KBM-7 (cell line): Measurements from ENCODE around the gene VDAC1.
"Not testable (repeated sequence)": the region's sequence is repeated elsewhere in the genome, so short reads cannot be mapped to it uniquely, and the experiment has no call there.

ENCODE experiments used
- DNase-seq: peaks from one replicate; pipeline ENCODE4 v3.0.0-alpha.2; 2015
- in situ Hi-C: fragments of 300-500 bp; cut with MboI; formaldehyde crosslinking; loops from 2 replicates; pipeline ENCODE4 v1.14.3; 2020; ENCODE audit warnings: low sequenced_read_pairs, low pct_unique_long_range_greater_than_20kb, mixed read lengths

Gene VDAC1

DNA sequence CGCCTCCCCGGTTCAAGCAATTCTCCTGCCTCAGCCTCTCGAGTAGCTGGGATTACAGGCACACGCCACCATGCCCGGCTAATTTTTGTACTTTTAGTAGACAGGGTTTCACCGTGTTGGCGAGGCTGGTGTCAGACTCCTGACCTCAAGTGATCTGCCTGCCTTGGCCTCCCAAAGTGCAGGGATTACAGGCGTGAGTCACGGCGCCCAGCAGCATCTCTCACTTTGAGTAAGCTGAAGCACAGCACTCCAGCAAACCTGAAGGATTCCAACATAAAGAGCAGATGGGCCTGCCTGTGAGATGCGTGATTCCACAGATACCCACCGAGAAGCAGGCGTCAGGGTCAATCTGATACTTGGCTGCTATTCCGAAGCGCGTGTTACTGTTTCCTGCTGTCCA lies 29.2 kb downstream of the VDAC1 start:
- DNase-seq, in situ Hi-C loops: not testable (repeated sequence)

GRCh38 chr5:133974142-133974541 lies 30.6 kb downstream of the VDAC1 start:
- in situ Hi-C loops: no loop called here
- DNase-seq: no peak

DNA sequence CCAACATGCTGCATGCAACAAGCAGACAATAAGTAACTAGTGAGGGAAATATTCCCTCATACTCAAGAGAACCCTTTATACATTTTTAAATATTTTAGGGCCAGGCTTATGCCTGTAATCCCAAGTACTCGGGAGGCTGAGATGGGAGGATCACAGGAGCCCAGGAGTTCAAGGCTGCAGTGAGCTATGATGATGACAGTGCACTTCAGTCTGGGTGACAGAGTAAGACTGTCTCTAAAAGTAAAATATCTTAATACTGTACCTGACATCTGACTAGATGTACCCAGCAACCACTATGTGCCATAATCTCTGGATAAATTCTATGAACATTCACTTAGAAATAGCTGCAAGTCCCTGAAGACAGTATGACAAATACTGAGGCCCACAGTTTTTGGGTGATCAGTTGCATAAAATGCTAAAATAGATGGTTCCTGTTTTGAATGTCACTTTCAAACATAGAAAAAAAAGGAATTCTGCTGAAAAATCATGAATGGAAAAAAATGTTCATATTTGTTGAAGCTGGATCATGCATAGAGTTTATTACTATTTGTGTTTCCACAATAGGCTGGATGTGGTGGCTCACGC lies 34.4 kb downstream of the VDAC1 start:
- in situ Hi-C loops: no loop called here
- DNase-seq: no peak

- in situ Hi-C loops: no loop called here
- no peak for DNase-seq
These were observed 35.0 kb downstream of the VDAC1 start for GRCh38 chr5:133969654-133970324.

DNA sequence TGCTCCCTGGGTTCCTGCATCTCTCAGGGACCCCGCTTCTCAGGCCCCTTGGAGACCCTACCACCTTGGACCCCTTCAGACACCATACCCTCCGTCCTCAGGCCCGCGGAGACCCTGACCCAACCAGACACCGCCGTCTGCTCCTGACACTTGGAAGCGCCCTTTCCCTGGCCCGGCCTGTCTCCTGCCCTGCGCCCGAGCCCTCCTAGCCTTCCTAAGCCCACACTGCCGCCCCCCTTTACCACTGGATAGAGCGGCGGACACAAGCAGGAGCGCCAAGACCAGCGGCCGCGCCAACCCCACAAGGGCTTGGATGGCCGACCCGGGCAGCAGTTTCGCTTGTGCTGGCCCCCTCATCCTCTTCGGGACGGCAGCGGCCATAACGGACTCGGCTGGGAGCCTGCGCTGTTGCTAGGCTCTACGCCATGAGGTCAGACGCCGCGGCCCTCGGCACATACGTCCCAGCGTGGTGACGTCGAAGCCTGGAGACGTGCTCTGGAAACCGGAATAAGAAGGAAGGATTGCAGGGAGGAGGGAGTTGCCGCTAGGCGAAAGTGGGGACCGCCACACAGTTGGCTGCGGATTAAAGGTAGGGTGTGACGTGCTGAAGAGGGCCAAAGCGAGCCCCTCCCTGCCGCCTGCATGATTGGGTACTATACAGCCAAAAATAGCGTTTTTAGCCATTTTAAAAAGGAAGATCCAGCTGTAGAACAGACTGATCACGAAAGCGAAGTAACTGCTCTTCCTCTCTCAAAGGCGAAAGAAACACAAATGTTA lies 36.4 kb downstream of the VDAC1 start, which contains the start of gene C5orf15:
Gene C5orf15 (minus strand): TSS at position 422 of the 777 bp plus-strand sequence. CDS start 41 bp downstream, at position 381.
- in situ Hi-C loops: no loop called here
- DNase-seq: peak; percentile 98

GRCh38 chr5:133967698-133968203 lies 37.0 kb downstream of the VDAC1 start:
- in situ Hi-C loops: no loop called here
- DNase-seq: no peak

- in situ Hi-C loops: no loop called here
- DNase-seq: no peak
These were observed 37.7 kb downstream of the VDAC1 start for GRCh38 chr5:133967124-133967523.

- no peak for DNase-seq
These were observed 38.7 kb downstream of the VDAC1 start for GRCh38 chr5:133966090-133966489.

GRCh38 chr5:133963493-133964128 lies 41.2 kb downstream of the VDAC1 start:
- DNase-seq: no peak
- in situ Hi-C loops: no loop called here

More at GRCh38 chr5:133966090-133966489, 38.7 kb downstream of the VDAC1 start:
- in situ Hi-C loops: no loop called here

- DNase-seq: peak; percentile 66
- in situ Hi-C loops: no loop called here
These were observed 41.8 kb downstream of the VDAC1 start for GRCh38 chr5:133962801-133963476.

DNA sequence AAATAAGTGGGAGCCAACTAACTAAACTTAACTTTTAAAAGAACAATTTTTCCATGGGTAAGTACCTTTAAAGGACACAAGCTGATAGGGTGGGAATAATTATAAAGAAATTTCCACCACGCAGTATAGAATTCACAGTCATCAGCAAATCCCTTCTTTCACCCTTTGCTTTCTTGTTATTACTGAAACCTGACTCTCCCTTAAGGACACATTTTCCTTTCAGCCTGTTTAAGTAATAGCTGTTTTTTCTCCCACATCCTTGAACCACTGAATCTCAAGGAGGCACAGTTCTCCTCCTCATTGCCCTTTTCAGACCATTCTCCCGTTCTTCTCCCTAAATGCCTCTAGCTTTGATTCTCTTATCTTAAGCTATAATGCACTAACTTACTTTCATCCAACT lies 42.6 kb downstream of the VDAC1 start:
- DNase-seq: no peak
- in situ Hi-C loops: no loop called here

DNA sequence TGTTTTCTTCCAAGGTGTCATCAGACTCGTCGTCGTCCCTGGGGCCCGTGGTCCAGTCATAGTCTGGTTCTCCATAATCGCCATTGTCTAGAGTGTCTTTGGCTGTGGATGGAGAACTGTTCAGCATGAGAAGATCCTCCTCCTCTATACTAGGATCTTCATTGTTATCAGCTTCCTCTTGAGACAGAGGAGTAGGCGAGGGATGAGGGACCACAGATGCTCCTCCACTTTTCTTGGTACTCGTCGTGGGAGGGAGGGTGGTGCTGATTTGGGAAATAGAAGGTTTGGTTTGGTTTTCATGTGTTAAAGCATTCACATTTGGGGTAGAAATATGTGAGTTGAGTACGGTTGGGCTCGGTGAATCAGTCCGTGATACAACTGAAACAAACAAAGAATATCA lies 45.1 kb downstream of the VDAC1 start:
- in situ Hi-C loops: no loop called here
- no peak for DNase-seq

GRCh38 chr5:133957591-133957990 lies 47.2 kb downstream of the VDAC1 start:
- DNase-seq: no peak
- in situ Hi-C loops: no loop called here

GRCh38 chr5:133957080-133957479 lies 47.7 kb downstream of the VDAC1 start:
- no peak for DNase-seq
- in situ Hi-C loops: no loop called here

DNA sequence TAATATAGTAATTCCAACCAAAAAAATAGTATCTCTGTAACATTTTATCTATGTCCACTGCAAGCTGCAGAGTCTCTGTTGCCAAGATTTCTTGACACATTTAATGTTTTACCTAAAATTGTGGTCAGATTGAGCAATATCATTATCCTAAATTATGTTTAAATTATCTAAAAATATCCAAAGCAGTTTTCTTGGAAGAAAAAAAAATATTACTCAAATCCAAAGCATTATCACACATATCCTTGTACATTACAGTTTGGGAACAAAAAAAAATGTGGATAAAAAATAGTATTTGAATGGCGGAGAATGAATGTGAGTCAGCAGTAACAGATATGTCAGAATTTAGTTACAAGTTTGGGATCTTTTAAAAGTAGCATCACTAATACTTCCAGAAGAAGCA lies 48.6 kb downstream of the VDAC1 start:
- DNase-seq, in situ Hi-C loops: not testable (repeated sequence)

DNA sequence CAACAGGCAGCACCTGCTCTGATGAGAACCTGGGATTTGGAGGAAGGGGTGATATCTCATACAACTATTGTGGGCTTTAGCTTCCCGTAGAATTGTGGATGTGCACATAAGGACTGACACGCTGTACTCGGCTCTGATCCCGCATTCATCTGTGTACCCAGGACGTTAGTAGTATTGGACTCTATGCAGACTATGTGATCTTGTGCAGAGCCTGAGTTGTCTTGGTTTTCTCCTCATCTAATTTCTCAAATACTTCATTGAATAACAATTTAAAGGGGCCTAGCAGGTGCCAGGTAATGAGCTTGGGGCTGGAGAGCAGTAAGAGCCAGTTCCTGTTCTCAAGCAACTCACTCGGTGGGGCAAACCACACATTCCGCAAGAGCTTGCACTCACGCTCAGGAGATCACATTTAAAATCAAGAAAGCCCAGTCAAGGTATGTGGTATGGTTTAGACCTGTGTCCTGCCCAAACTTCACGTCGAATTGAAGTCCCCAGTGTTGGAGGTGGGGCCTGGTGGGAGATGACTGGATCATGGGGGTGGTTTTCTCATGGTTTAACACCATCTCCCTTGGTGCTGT lies 51.1 kb downstream of the VDAC1 start:
- in situ Hi-C loops: no loop called here
- DNase-seq: no peak

DNA sequence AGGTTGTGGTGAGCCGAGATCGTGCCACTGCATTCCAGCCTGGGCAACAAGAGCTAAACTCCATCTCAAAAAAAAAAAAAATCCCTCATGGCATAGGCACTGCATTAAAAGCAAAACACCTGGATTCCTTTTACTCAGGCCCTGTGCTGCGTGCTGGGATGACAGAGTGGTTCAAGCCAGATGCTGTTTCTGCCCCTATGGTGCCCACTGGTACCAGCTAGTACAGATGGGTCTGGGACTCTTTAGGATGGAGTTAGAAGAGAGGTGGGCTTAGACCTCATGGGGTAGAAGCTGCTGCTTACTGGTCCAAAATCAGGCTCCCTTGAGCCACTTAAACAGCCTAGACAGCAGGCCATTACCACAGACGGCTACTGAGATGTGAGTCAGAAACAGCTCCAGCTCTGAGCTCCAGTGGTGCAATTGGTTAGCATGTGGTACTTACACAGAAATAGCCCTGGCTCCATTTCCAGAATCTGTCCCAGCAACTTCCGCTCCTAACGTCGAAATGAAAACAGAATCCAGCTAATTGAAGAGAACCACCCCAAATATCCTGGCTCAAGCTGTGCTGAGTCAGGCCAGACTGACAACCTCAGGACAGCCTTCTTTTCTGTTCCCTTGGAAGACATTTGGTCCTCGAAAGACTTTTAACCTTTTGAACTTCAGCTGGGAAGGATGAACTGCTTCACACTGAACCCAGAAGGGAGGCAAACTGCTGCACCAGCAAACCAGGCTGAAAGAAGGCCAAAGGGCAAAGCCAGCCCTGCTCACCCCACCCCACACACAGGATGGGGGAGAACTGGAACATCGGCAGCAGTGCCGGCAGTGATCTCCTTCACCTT lies 51.8 kb downstream of the VDAC1 start:
- no peak for DNase-seq
- in situ Hi-C loops: no loop called here
